CD4-positive, alpha-beta T cell (primary cell): Measurements from ENCODE around the gene SLC38A3. TPM values are rescaled to one million over a fixed set of nuclear protein-coding genes. Genes with fewer than 3 reads are reported as not detected.

ENCODE experiments used
- ATAC-seq: fragments of 200-7000 bp; cut with Tn5 transposase; one replicate; pipeline ENCODE4 v1.10.0; 2022; ENCODE audit warnings: mild to moderate bottlenecking; ENCODE audit not compliant: poor library complexity
- CTCF ChIA-PET: fragments of 350-600 bp; sonication (Branson Sonifier 250); formaldehyde crosslinking; loops from one replicate; lab custom pipeline; 2021; ENCODE audit warnings: antibody characterized with exemption, inconsistent platforms; lab: Charles Lee
- POLR2A ChIA-PET: fragments of 350-600 bp; sonication (Branson Sonifier 250); formaldehyde crosslinking; loops from one replicate; lab custom pipeline; 2021; ENCODE audit warnings: antibody characterized with exemption, inconsistent platforms; lab: Charles Lee
- DNase-seq, 14 experiments: peaks; one replicate each; pipeline ENCODE4 v3.0.0-alpha.2; 2013 to 2020; ENCODE audit warnings: mixed read lengths in 2 of 14
- H3K27ac ChIP-seq, 2 donors: one replicate each; pipeline versions ENCODE4 v1.5.1 to v1.7.0; 2013; ENCODE audit warnings: low read length in 2 of 2, low read depth in 1 of 2, mild to moderate bottlenecking in 1 of 2
- H3K27me3 ChIP-seq, 2 experiments: 1 replicate in 1 of 2; 2 replicates in 1 of 2; pipeline versions ENCODE4 v1.6.1 to v1.7.0; 2013; ENCODE audit warnings: low read length in 2 of 2, control low read depth in 1 of 2, mild to moderate bottlenecking in 1 of 2, moderate library complexity in 1 of 2; ENCODE audit not compliant: insufficient read depth in 2 of 2, control insufficient read depth in 1 of 2
- H3K36me3 ChIP-seq: one replicate; pipeline ENCODE4 v1.6.1; 2013; ENCODE audit warnings: low read length, control low read depth; ENCODE audit not compliant: insufficient read depth
- H3K4me1 ChIP-seq: one replicate; pipeline ENCODE4 v1.6.1; 2013; ENCODE audit warnings: low read length, control low read depth; ENCODE audit not compliant: insufficient read depth
- H3K4me3 ChIP-seq: one replicate; pipeline ENCODE4 v1.5.1; 2013; ENCODE audit warnings: mild to moderate bottlenecking, low read length, moderate library complexity
- H3K9me3 ChIP-seq, 2 experiments: 1 replicate in 1 of 2; 2 replicates in 1 of 2; pipeline versions ENCODE4 v1.6.1 to v1.7.0; 2013; ENCODE audit warnings: low read length in 2 of 2, mild to moderate bottlenecking in 2 of 2, control low read depth in 1 of 2, moderate library complexity in 1 of 2; ENCODE audit not compliant: control insufficient read depth in 1 of 2, insufficient read depth in 1 of 2
- H3K27ac Mint-ChIP-seq: one replicate; pipeline ENCODE4 v1.8.0; 2020; ENCODE audit warnings: mixed read lengths
- H3K27me3 Mint-ChIP-seq: one replicate; pipeline ENCODE4 v1.8.0; 2021; ENCODE audit warnings: mixed read lengths
- H3K36me3 Mint-ChIP-seq: one replicate; pipeline ENCODE4 v1.8.0; 2021; ENCODE audit warnings: low read depth, mixed read lengths
- H3K4me1 Mint-ChIP-seq: one replicate; pipeline ENCODE4 v1.8.0; 2021; ENCODE audit warnings: low read depth, mixed read lengths
- H3K4me3 Mint-ChIP-seq: one replicate; pipeline ENCODE4 v1.8.0; 2020; ENCODE audit warnings: mild to moderate bottlenecking, mixed read lengths
- H3K9me3 Mint-ChIP-seq: one replicate; pipeline ENCODE4 v1.8.0; 2020; ENCODE audit warnings: mixed read lengths
- intact Hi-C, 2 experiments: fragments of 100-400 bp; cut with DNase I in 1 of 2; cut with micrococcal nuclease in 1 of 2; formaldehyde crosslinking; loops; one replicate each; pipeline versions ENCODE4 v1.15.1 to v1.9.0; 2023 to 2025; cut with DNase I, micrococcal nuclease
- total RNA-seq, 174 experiments: library from RNA in 2 of 174; stranded (reverse) in 2 of 174; gene quantifications; one replicate each; pipeline ENCODE4 v1.2.3 and lab custom pipeline; 2021 to 2026
- TF ChIP-seq, protein P1 (sequence below): fragments of 200-600 bp; IDR thresholded peaks from one replicate; pipeline ENCODE4 v1.8.0; 2022; ENCODE audit warnings: antibody characterized with exemption, mild to moderate bottlenecking

The SLC38A3 gene
- total RNA-seq, 2 experiments from 2014 or later: 1.0 to 1.1 TPM

DNA sequence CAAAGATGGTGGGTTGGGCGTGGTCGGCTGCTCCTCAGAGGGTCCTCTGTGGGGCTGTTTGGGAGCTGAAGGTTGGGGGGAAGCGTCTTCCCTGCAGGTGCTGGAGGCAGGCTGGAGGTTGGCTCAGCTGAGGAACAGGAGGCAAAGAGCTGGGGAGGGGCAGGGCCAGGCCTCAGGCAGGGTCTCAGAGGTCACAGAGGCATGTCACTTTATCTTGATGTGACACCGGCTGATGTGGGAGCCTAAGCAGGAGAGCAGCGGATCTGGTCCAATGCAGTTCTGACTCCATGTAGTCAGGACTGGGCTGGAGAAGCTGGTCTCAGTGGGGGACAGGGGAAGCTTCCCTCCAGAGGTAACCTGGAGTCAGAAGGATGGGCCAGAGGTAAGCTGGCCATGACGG, 21.3 kb upstream of the SLC38A3 start:
- Histone ChIP-seq H3K9me3 (no peaks in the 10 kb centered on the region), H3K27me3 (no peaks in the 10 kb centered on the region), H3K4me1 (no peaks in the 10 kb centered on the region), H3K4me3 (no peak overlapping the region), H3K36me3 (no peaks in the 10 kb centered on the region), H3K27ac (no peak overlapping the region)
- ChIA-PET CTCF (interaction anchor here (1.0 kb wide), 1 partner anchor 11 kb away, joined by 4 read pairs; no protein-coding TSS in a partner anchor), POLR2A (no interaction called here)
- no peak for ATAC-seq
- H3K4me3 Mint-ChIP-seq: no peak overlapping the region
- no peaks in the 10 kb centered on the region for H3K9me3 Mint-ChIP-seq
- DNase-seq: no peak
- no peak overlapping the region for H3K27ac Mint-ChIP-seq
- TF ChIP-seq, protein P1, sequence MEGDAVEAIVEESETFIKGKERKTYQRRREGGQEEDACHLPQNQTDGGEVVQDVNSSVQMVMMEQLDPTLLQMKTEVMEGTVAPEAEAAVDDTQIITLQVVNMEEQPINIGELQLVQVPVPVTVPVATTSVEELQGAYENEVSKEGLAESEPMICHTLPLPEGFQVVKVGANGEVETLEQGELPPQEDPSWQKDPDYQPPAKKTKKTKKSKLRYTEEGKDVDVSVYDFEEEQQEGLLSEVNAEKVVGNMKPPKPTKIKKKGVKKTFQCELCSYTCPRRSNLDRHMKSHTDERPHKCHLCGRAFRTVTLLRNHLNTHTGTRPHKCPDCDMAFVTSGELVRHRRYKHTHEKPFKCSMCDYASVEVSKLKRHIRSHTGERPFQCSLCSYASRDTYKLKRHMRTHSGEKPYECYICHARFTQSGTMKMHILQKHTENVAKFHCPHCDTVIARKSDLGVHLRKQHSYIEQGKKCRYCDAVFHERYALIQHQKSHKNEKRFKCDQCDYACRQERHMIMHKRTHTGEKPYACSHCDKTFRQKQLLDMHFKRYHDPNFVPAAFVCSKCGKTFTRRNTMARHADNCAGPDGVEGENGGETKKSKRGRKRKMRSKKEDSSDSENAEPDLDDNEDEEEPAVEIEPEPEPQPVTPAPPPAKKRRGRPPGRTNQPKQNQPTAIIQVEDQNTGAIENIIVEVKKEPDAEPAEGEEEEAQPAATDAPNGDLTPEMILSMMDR: no peak
- no peaks in the 10 kb centered on the region for H3K27me3 Mint-ChIP-seq
- no peaks in the 10 kb centered on the region for H3K4me1 Mint-ChIP-seq
- intact Hi-C loops: no loop called here
- no peaks in the 10 kb centered on the region for H3K36me3 Mint-ChIP-seq

DNA sequence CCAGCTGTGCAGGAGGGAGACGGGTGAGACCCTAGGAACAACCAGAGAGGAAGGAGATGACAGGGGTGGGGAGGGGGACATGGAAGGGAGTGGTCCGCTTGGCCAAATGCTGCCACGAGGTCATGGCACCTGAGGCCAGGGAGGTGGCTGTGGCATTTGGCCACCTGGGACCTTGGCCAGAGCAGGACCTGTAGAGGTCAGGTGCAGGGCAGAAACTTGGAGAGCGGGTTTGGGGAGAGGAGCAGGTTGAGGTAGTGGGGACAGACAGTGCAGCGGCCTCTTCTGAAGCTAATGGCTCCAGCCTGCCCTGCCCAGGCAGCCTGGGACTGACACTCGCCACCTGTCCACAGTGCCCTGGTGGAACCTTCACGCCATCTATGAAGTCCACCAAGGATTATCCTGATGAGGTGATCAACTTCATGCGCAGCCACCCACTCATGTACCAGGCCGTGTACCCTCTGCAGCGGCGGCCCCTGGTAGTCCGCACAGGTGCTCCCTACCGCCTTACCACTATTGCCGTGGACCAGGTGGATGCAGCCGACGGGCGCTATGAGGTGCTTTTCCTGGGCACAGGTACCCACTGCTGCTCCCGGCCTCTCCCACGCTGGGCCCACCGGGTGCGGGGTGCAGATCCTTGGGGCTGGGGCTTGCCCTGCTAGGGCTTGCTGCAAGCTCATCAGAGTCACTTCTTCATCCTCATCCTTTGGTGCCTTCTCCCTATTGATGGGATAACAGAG, 20.7 kb upstream of the SLC38A3 start:
- TF ChIP-seq, protein P1: no peak
- Histone ChIP-seq H3K9me3 (no peaks in the 10 kb centered on the region), H3K36me3 (no peaks in the 10 kb centered on the region), H3K4me1 (no peaks in the 10 kb centered on the region), H3K27ac (no peak overlapping the region), H3K4me3 (no peak overlapping the region), H3K27me3 (no peaks in the 10 kb centered on the region)
- intact Hi-C loops: no loop called here
- H3K4me3 Mint-ChIP-seq: no peak overlapping the region
- no peaks in the 10 kb centered on the region for H3K9me3 Mint-ChIP-seq
- ATAC-seq (no peak), DNase-seq (no peak)
- H3K27me3 Mint-ChIP-seq: no peaks in the 10 kb centered on the region
- ChIA-PET POLR2A (no interaction called here), CTCF (no interaction called here)
- no peak overlapping the region for H3K27ac Mint-ChIP-seq
- H3K36me3 Mint-ChIP-seq: no peaks in the 10 kb centered on the region
- no peaks in the 10 kb centered on the region for H3K4me1 Mint-ChIP-seq

DNA sequence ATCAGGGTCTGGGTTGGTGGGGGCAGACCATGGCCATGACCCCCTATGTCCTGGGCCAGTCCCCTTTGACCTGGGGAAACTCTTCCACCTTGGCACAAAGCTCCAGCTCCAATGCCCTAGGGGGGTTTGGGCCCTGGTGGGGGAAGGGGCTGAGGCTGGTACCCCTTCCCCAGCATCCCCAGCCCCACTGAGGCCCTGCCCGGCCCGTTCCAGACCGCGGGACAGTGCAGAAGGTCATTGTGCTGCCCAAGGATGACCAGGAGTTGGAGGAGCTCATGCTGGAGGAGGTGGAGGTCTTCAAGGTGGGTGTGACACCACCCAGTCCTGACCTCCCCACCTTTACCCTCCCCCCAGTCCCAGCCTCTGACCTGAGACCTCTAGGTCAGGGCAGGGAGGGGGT, 19.8 kb upstream of the SLC38A3 start:
- H3K27ac Mint-ChIP-seq: no peak overlapping the region
- H3K9me3 Mint-ChIP-seq: no peaks in the 10 kb centered on the region
- Histone ChIP-seq H3K9me3 (no peaks in the 10 kb centered on the region), H3K27me3 (no peaks in the 10 kb centered on the region), H3K36me3 (no peaks in the 10 kb centered on the region), H3K4me1 (no peaks in the 10 kb centered on the region), H3K4me3 (no peak overlapping the region), H3K27ac (no peak overlapping the region)
- no peaks in the 10 kb centered on the region for H3K36me3 Mint-ChIP-seq
- CTCF ChIA-PET: no interaction called here
- H3K27me3 Mint-ChIP-seq: no peaks in the 10 kb centered on the region
- H3K4me1 Mint-ChIP-seq: no peaks in the 10 kb centered on the region
- TF ChIP-seq, protein P1: no peak
- intact Hi-C loops: no loop called here
- POLR2A ChIA-PET: no interaction called here
- DNase-seq (no peak), ATAC-seq (no peak)
- no peak overlapping the region for H3K4me3 Mint-ChIP-seq
